ENCODE measurements around the gene PPFIA3. TPM values are rescaled to one million over a fixed set of nuclear protein-coding genes. Genes with fewer than 3 reads are reported as not detected.

PPFIA3 gene
- polyA plus RNA-seq, 1 of the 3 experiments (the other 2 are of a cell fraction): 5.7 TPM

GRCh38 chr19:49071860-49072547 lies 47.3 kb upstream of the PPFIA3 start:
- Histone ChIP-seq H3F3A (replicated peaks; ENCODE audit: insufficient read depth) (peaks cover 13% of the 10 kb centered on the region), H3K27me3 (ENCODE audit: insufficient read depth) (peaks cover 8% of the 10 kb centered on the region; the same call in 1 of the 2 replicates), H3K79me2 (ENCODE audit: insufficient read depth) (no peaks in the 10 kb centered on the region), H3K4me3 (ENCODE audit: low read depth in 2 of 2, low read length in 1 of 2) (peak overlapping the region in 1 of 2 experiments; percentile 4; a peak in 1 of 4 replicates), H3K9ac (no peak overlapping the region), H3K4me1 (ENCODE audit: control insufficient read depth in 1 of 2, insufficient read depth in 2 of 2, low read depth in 1 of 2, low read length in 1 of 2) (no peaks in the 10 kb centered on the region; a peak in 1 of 4 replicates), H4K20me1 (ENCODE audit: insufficient read depth) (no peaks in the 10 kb centered on the region), H2AFZ (ENCODE audit: low read depth) (no peak overlapping the region; the same call in 1 of the 2 replicates), H3K9me2 (no peaks in the 10 kb centered on the region), H3K4me2 (no peak overlapping the region), H3K36me3 (replicated peaks in 1 of 2; ENCODE audit: control insufficient read depth in 1 of 2, insufficient read depth in 2 of 2, low read length in 1 of 2) (no peaks in the 10 kb centered on the region), H3K27ac (ENCODE audit: low read depth in 2 of 2, low read length in 1 of 2) (no peak overlapping the region), H3K9me3 (no peaks in the 10 kb centered on the region)
- DNase-seq: peak; percentile 84
- TF ChIP-seq TEAD4 (IDR thresholded peaks at IDR 0.05; ENCODE audit: borderline replicate concordance, insufficient read depth) (no peak), RXRA (IDR thresholded peaks at IDR 0.05; ENCODE audit: borderline replicate concordance, low read depth) (no peak), NRF1 (IDR thresholded peaks at IDR 0.05; ENCODE audit: low read depth, low read length) (peak; percentile 14; the same call in 1 of the 2 replicates), USF1 (IDR thresholded peaks at IDR 0.05; ENCODE audit: borderline replicate concordance, low read depth) (no peak), EZH2phosphoT487 (IDR thresholded peaks at IDR 0.05; ENCODE audit: borderline replicate concordance, low read depth) (no peak), YY1 (IDR thresholded peaks at IDR 0.05; ENCODE audit: low read depth) (no peak), FOXM1 (IDR thresholded peaks at IDR 0.05; ENCODE audit: low read depth) (no peak), FOSL2 (IDR thresholded peaks at IDR 0.05; ENCODE audit: borderline replicate concordance, low read depth) (no peak), MEF2A (IDR thresholded peaks at IDR 0.05; ENCODE audit: borderline replicate concordance, low read depth) (no peak), JUND (IDR thresholded peaks at IDR 0.05) (no peak)
- TF ChIP-seq, protein P1, sequence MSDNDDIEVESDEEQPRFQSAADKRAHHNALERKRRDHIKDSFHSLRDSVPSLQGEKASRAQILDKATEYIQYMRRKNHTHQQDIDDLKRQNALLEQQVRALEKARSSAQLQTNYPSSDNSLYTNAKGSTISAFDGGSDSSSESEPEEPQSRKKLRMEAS (IDR thresholded peaks at IDR 0.05; ENCODE audit: low read depth): 0 out of 2 replicates have a peak, but pooled peaks have one; percentile 17
- ChIA-PET POLR2A (no interaction called here), CTCF (interaction anchor here (1.0 to 1.9 kb wide), 6 partner anchors 13 to 153 kb away, joined by 3 to 6 read pairs (median 4); partner anchors contain the start of genes GYS1 and RUVBL2)
- 39% methylated on average over 44 of the region's 93 CpGs for WGBS (ENCODE audit: low lambda C conversion rate)

GRCh38 chr19:49073514-49074378 lies 45.6 kb upstream of the PPFIA3 start:
- WGBS (ENCODE audit: low lambda C conversion rate): 40% methylated on average over 20 of the region's 23 CpGs
- Histone ChIP-seq H3K4me3 (ENCODE audit: low read depth in 2 of 2, low read length in 1 of 2) (no peak overlapping the region), H3K9ac (no peak overlapping the region), H3K4me1 (ENCODE audit: control insufficient read depth in 1 of 2, insufficient read depth in 2 of 2, low read depth in 1 of 2, low read length in 1 of 2) (no peaks in the 10 kb centered on the region; a peak in 1 of 4 replicates), H2AFZ (ENCODE audit: low read depth) (no peak overlapping the region), H3K9me3 (no peaks in the 10 kb centered on the region), H3K79me2 (ENCODE audit: insufficient read depth) (no peaks in the 10 kb centered on the region), H3F3A (replicated peaks; ENCODE audit: insufficient read depth) (peaks cover 17% of the 10 kb centered on the region), H3K9me2 (no peaks in the 10 kb centered on the region), H4K20me1 (ENCODE audit: insufficient read depth) (no peaks in the 10 kb centered on the region), H3K36me3 (replicated peaks in 1 of 2; ENCODE audit: control insufficient read depth in 1 of 2, insufficient read depth in 2 of 2, low read length in 1 of 2) (no peaks in the 10 kb centered on the region), H3K4me2 (no peak overlapping the region), H3K27ac (ENCODE audit: low read depth in 2 of 2, low read length in 1 of 2) (no peak overlapping the region), H3K27me3 (ENCODE audit: insufficient read depth) (peaks cover 8% of the 10 kb centered on the region; the same call in 1 of the 2 replicates)
- POLR2A ChIA-PET: no interaction called here
- peak; percentile 50 for DNase-seq
- TF ChIP-seq CTCF (IDR thresholded peaks at IDR 0.05) (peak; percentile 49), TEAD4 (IDR thresholded peaks at IDR 0.05; ENCODE audit: borderline replicate concordance, insufficient read depth) (no peak), RCOR1 (IDR thresholded peaks at IDR 0.05; ENCODE audit: low read length) (no peak), EZH2phosphoT487 (IDR thresholded peaks at IDR 0.05; ENCODE audit: borderline replicate concordance, low read depth) (no peak)
- CTCF ChIA-PET: interaction anchor here (0.6 to 2.7 kb wide), 17 partner anchors 8 to 409 kb away, joined by 3 to 13 read pairs (median 4); partner anchors contain the start of genes HRC and NTF4
